IMR-90 (cell line): ENCODE measurements around the gene NCKAP5. TPM values are rescaled to one million over a fixed set of nuclear protein-coding genes. Genes with fewer than 3 reads are reported as not detected.

Experiments used
- ATAC-seq: fragments of 200-7000 bp; cut with Tn5 transposase; 2 replicates; pipeline ENCODE4 v1.9.1; 2020; ENCODE audit warnings: low read depth, mild to moderate bottlenecking, moderate library complexity
- BruUV-seq: library from RNA; stranded (reverse); fragments of 400-500 nt; replicated peaks from 2 replicates; lab custom pipeline; 2021; lab: Mats Ljungman, UMichigan
- CTCF ChIA-PET: fragments of 300-600 bp; formaldehyde crosslinking; extraction: SDS; loops from one replicate; lab custom pipeline; 2021; ENCODE audit warnings: antibody characterized with exemption; lab: Yijun Ruan, JAX
- POLR2A ChIA-PET: fragments of 300-600 bp; sonication (Branson Sonifier 250); formaldehyde crosslinking; loops from one replicate; lab custom pipeline; 2022; ENCODE audit warnings: antibody characterized with exemption; ENCODE audit not compliant: unreplicated experiment; lab: Charles Lee
- DNase-seq: peaks from one replicate; pipeline ENCODE4 v3.0.0; 2013
- H2AFZ ChIP-seq: replicated peaks from 2 replicates; pipeline ENCODE3; 2013; ENCODE audit warnings: low read length, mild to moderate bottlenecking; ENCODE audit not compliant: poor library complexity
- H2AK5ac ChIP-seq: 2 replicates; pipeline ENCODE4 v1.6.1; 2013; ENCODE audit warnings: low read depth, low read length, inconsistent platforms
- H2AK9ac ChIP-seq: replicated peaks from 2 replicates; pipeline ENCODE3; 2013; ENCODE audit warnings: mild to moderate bottlenecking, low read depth, low read length, moderate library complexity; ENCODE audit not compliant: poor library complexity
- H2BK120ac ChIP-seq: 2 replicates; pipeline ENCODE4 v1.6.1; 2013; ENCODE audit warnings: low read depth, low read length, inconsistent platforms
- H2BK15ac ChIP-seq: 3 replicates; pipeline ENCODE4 v1.6.1; 2013; ENCODE audit warnings: low read depth, low read length, inconsistent platforms
- H2BK20ac ChIP-seq: 2 replicates; pipeline ENCODE4 v1.6.1; 2013; ENCODE audit warnings: low read depth, mild to moderate bottlenecking, inconsistent platforms, low read length, moderate library complexity
- H2BK5ac ChIP-seq: 2 replicates; pipeline ENCODE4 v1.6.1; 2013; ENCODE audit warnings: mild to moderate bottlenecking, low read depth, low read length, inconsistent platforms; ENCODE audit not compliant: poor library complexity, severe bottlenecking
- H3K14ac ChIP-seq: replicated peaks from 2 replicates; pipeline ENCODE4 v1.6.1; 2013; ENCODE audit warnings: low read depth, low read length, inconsistent platforms
- H3K18ac ChIP-seq: 2 replicates; pipeline ENCODE4 v1.6.1; 2013; ENCODE audit warnings: low read depth, low read length, control low read depth
- H3K23ac ChIP-seq: 2 replicates; pipeline ENCODE4 v1.6.1; 2013; ENCODE audit warnings: low read depth, low read length, inconsistent platforms
- H3K27ac ChIP-seq: 2 replicates; pipeline ENCODE4 v1.5.1; 2013; ENCODE audit warnings: mild to moderate bottlenecking, control low read depth, low read length; ENCODE audit not compliant: insufficient read depth
- H3K27me3 ChIP-seq: 2 replicates; pipeline ENCODE4 v1.6.1; 2013; ENCODE audit warnings: low read length; ENCODE audit not compliant: control insufficient read depth, insufficient read depth
- H3K36me3 ChIP-seq: 2 replicates; pipeline ENCODE4 v1.6.1; 2013; ENCODE audit warnings: low read length, mixed read lengths; ENCODE audit not compliant: control insufficient read depth, insufficient read depth
- H3K4ac ChIP-seq: 2 replicates; pipeline ENCODE4 v1.6.1; 2013; ENCODE audit warnings: low read depth, low read length, inconsistent platforms
- H3K4me1 ChIP-seq: 2 replicates; pipeline ENCODE4 v1.6.1; 2013; ENCODE audit warnings: low read length, mixed read lengths; ENCODE audit not compliant: control insufficient read depth, insufficient read depth
- H3K4me2 ChIP-seq: 2 replicates; pipeline ENCODE4 v1.6.1; 2013; ENCODE audit warnings: low read depth, mild to moderate bottlenecking, control low read depth, low read length, moderate library complexity
- H3K4me3 ChIP-seq: 2 replicates; pipeline ENCODE4 v1.5.1; 2013; ENCODE audit warnings: low read depth, mild to moderate bottlenecking, control low read depth, low read length, moderate library complexity; ENCODE audit not compliant: insufficient read depth
- H3K56ac ChIP-seq: 2 replicates; pipeline ENCODE4 v1.6.1; 2013; ENCODE audit warnings: low read length, inconsistent platforms; ENCODE audit not compliant: insufficient read depth; ENCODE audit errors: extremely low read depth
- H3K79me1 ChIP-seq, 2 experiments: 2 replicates each; pipeline ENCODE4 v1.6.1; 2013; ENCODE audit warnings: low read length in 2 of 2, inconsistent platforms in 1 of 2, low read depth in 1 of 2
- H3K9ac ChIP-seq: 2 replicates; pipeline ENCODE4 v1.6.1; 2013; ENCODE audit warnings: low read depth, low read length, control low read depth
- H3K9me1 ChIP-seq: 2 replicates; pipeline ENCODE4 v1.6.1; 2013; ENCODE audit warnings: low read length, inconsistent platforms; ENCODE audit not compliant: insufficient read depth
- H3K9me3 ChIP-seq: 2 replicates; pipeline ENCODE4 v1.6.1; 2013; ENCODE audit warnings: low read length; ENCODE audit not compliant: control insufficient read depth, insufficient read depth
- H4K20me1 ChIP-seq: 2 replicates; pipeline ENCODE4 v1.6.1; 2013; ENCODE audit warnings: low read length, inconsistent platforms; ENCODE audit not compliant: insufficient read depth
- H4K5ac ChIP-seq: 2 replicates; pipeline ENCODE4 v1.6.1; 2013; ENCODE audit warnings: mild to moderate bottlenecking, low read depth, low read length, control low read depth
- H4K8ac ChIP-seq, 2 experiments: 2 replicates each; pipeline ENCODE4 v1.6.1; 2013; ENCODE audit warnings: low read depth in 2 of 2, low read length in 2 of 2, control low read depth in 1 of 2, inconsistent platforms in 1 of 2
- H4K91ac ChIP-seq: 2 replicates; pipeline ENCODE4 v1.6.1; 2013; ENCODE audit warnings: low read depth, low read length, inconsistent platforms; ENCODE audit not compliant: insufficient read depth
- BHLHE40 ChIP-seq: fragments of 150-350 bp; IDR thresholded peaks from 2 replicates; pipeline ENCODE4 v1.6.1; 2016; ENCODE audit warnings: mild to moderate bottlenecking, low read depth, low read length
- CHD1 ChIP-seq: IDR thresholded peaks from 2 replicates; pipeline ENCODE4 v1.6.1; 2012; ENCODE audit warnings: low read depth, low read length, improper control_type of control experiment
- MXI1 ChIP-seq: IDR thresholded peaks from 2 replicates; pipeline ENCODE4 v1.6.1; 2012; ENCODE audit warnings: low read depth, mild to moderate bottlenecking, low read length, moderate library complexity, borderline replicate concordance
- NFE2L2 ChIP-seq: fragments of 150-350 bp; IDR thresholded peaks from 2 replicates; pipeline ENCODE4 v1.6.1; 2016; ENCODE audit warnings: low read depth, mild to moderate bottlenecking, low read length
- RAD21 ChIP-seq: IDR thresholded peaks from 2 replicates; pipeline ENCODE4 v1.6.1; 2012; ENCODE audit warnings: low read length, improper control_type of control experiment
- RCOR1 ChIP-seq: IDR thresholded peaks from 2 replicates; pipeline ENCODE4 v1.6.1; 2012; ENCODE audit warnings: mild to moderate bottlenecking, low read length, improper control_type of control experiment; ENCODE audit not compliant: insufficient replicate concordance
- WGBS, 2 experiments: methylation state at CpG; one replicate each; pipeline versions ENCODE4 v1.1.5 to v1.1.7; 2013; ENCODE audit warnings: missing lambda C conversion rate in 2 of 2; ENCODE audit not compliant: insufficient read length in 1 of 2; ENCODE audit errors: extremely low coverage in 2 of 2; 5-methylcytosine and 5-hydroxymethylcytosine counted together
- dilution Hi-C: fragments of 300-500 bp; cut with HindIII; formaldehyde crosslinking; loops from one replicate; pipeline ENCODE4 v1.14.3; 2018; ENCODE audit warnings: low sequenced_read_pairs; ENCODE audit not compliant: unreplicated experiment
- in situ Hi-C: fragments of 300-500 bp; cut with MboI; formaldehyde crosslinking; loops from 3 replicates; pipeline ENCODE4 v1.14.3; 2019; ENCODE audit warnings: low sequenced_read_pairs, inconsistent platforms, mixed read lengths
- intact Hi-C: fragments of 100-400 bp; cut with micrococcal nuclease; formaldehyde crosslinking; loops from 2 replicates; pipeline ENCODE4 v1.10.0; 2022
- polyA plus RNA-seq, 3 experiments: library from polyadenylated mRNA; depleted of rRNA; stranded (reverse); fragments of >200 nt; gene quantifications; 2 replicates each; pipeline ENCODE4 v1.2.3, GENCODE V29; 2012; ENCODE audit warnings: low replicate concordance in 1 of 3
- total RNA-seq: library from RNA; depleted of rRNA; stranded (reverse); fragments of >200 nt; gene quantifications from 2 replicates; pipeline ENCODE4 v1.2.3, GENCODE V29; 2012
- TF ChIP-seq, protein P1 (sequence below): fragments of 150-350 bp; IDR thresholded peaks from 2 replicates; pipeline ENCODE4 v1.6.1; 2016; ENCODE audit warnings: low read depth, mild to moderate bottlenecking, low read length, moderate library complexity, borderline replicate concordance
- TF ChIP-seq, protein P2 (sequence below): conservative IDR thresholded peaks from 2 replicates; pipeline ENCODE4 v1.5.1; 2012; ENCODE audit warnings: mild to moderate bottlenecking, low read depth, low read length, improper control_type of control experiment
- TF ChIP-seq, protein P3 (sequence below): fragments of 150-350 bp; IDR thresholded peaks from 2 replicates; pipeline ENCODE4 v1.6.1; 2017; ENCODE audit warnings: mild to moderate bottlenecking, antibody characterized with exemption, low read length, low read depth

Gene NCKAP5
- total and polyA plus RNA-seq, 2 of the 4 experiments (the other 2 are of a cell fraction): 2.7 to 3.9 TPM

DNA sequence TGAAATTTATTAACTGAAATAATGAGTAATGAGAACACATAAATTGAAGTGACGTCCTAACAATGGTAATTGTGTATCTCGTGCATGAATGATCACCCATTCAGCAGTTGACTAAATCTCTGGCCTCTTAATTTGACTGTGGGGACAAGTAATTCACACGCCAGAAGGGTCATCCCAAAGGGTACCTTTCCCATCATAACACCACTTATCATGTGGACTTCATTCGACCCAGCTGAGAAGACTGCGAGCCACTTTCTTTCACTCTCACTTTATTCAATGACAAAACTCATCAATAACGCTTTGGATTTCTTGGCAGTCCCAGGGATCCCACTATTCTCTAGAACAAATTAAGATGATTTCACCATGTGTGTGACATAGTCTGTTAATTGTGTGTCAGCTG, 835.6 kb downstream of the NCKAP5 start:
- H2AK9ac ChIP-seq: no peak overlapping the region
- TF ChIP-seq NFE2L2: no peak
- TF ChIP-seq, protein P1, sequence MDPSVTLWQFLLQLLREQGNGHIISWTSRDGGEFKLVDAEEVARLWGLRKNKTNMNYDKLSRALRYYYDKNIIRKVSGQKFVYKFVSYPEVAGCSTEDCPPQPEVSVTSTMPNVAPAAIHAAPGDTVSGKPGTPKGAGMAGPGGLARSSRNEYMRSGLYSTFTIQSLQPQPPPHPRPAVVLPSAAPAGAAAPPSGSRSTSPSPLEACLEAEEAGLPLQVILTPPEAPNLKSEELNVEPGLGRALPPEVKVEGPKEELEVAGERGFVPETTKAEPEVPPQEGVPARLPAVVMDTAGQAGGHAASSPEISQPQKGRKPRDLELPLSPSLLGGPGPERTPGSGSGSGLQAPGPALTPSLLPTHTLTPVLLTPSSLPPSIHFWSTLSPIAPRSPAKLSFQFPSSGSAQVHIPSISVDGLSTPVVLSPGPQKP: no peak
- no peak for TF ChIP-seq RCOR1
- no peak for TF ChIP-seq RAD21
- TF ChIP-seq CHD1: no peak
- no peak for TF ChIP-seq BHLHE40
- TF ChIP-seq, protein P2, sequence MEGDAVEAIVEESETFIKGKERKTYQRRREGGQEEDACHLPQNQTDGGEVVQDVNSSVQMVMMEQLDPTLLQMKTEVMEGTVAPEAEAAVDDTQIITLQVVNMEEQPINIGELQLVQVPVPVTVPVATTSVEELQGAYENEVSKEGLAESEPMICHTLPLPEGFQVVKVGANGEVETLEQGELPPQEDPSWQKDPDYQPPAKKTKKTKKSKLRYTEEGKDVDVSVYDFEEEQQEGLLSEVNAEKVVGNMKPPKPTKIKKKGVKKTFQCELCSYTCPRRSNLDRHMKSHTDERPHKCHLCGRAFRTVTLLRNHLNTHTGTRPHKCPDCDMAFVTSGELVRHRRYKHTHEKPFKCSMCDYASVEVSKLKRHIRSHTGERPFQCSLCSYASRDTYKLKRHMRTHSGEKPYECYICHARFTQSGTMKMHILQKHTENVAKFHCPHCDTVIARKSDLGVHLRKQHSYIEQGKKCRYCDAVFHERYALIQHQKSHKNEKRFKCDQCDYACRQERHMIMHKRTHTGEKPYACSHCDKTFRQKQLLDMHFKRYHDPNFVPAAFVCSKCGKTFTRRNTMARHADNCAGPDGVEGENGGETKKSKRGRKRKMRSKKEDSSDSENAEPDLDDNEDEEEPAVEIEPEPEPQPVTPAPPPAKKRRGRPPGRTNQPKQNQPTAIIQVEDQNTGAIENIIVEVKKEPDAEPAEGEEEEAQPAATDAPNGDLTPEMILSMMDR: no peak
- no peak for TF ChIP-seq MXI1
- TF ChIP-seq, protein P3, sequence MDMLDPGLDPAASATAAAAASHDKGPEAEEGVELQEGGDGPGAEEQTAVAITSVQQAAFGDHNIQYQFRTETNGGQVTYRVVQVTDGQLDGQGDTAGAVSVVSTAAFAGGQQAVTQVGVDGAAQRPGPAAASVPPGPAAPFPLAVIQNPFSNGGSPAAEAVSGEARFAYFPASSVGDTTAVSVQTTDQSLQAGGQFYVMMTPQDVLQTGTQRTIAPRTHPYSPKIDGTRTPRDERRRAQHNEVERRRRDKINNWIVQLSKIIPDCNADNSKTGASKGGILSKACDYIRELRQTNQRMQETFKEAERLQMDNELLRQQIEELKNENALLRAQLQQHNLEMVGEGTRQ: no peak
- peaks cover 18% of the 10 kb centered on the region for H3K36me3 ChIP-seq
- H2BK15ac ChIP-seq: no peak overlapping the region
- H3K9ac ChIP-seq: no peak overlapping the region
- H4K91ac ChIP-seq: no peak overlapping the region
- WGBS, 2 experiments: no CpG with 5 or more reads among the region's 6 CpGs
- ChIA-PET CTCF (no interaction called here), POLR2A (no interaction called here)
- H3K27ac ChIP-seq: no peak overlapping the region
- no peak overlapping the region for H3K23ac ChIP-seq
- H3K9me3 ChIP-seq: no peaks in the 10 kb centered on the region
- H2BK20ac ChIP-seq: no peak overlapping the region
- H3K4me2 ChIP-seq: no peak overlapping the region
- no peak overlapping the region for H3K56ac ChIP-seq
- intact Hi-C loops: no loop called here
- in situ Hi-C loops: no loop called here
- no peak overlapping the region for H4K5ac ChIP-seq
- no peak overlapping the region for H3K18ac ChIP-seq
- H4K8ac ChIP-seq: no peak overlapping the region
- H2BK120ac ChIP-seq: no peak overlapping the region
- 0 out of 4 replicates have a peak, but pooled peaks cover 0 to 3% of the 10 kb centered on the region in 2 experiments for H3K79me1 ChIP-seq
- H3K27me3 ChIP-seq: no peaks in the 10 kb centered on the region
- no TSS peak for BruUV-seq
- ATAC-seq (no peak), DNase-seq (no peak)
- H3K4me3 ChIP-seq: no peak overlapping the region
- no peak overlapping the region for H2AFZ ChIP-seq
- H2AK5ac ChIP-seq: no peak overlapping the region
- no peak overlapping the region for H3K4ac ChIP-seq
- H3K14ac ChIP-seq: no peak overlapping the region
- H3K4me1 ChIP-seq: no peaks in the 10 kb centered on the region
- no peaks in the 10 kb centered on the region for H4K20me1 ChIP-seq
- no peaks in the 10 kb centered on the region; the same call in 1 of the 2 replicates for H3K9me1 ChIP-seq
- dilution Hi-C loops: no loop called here
- H2BK5ac ChIP-seq: no peak overlapping the region
